ENCODE results near the gene CAPN1. TPM values are rescaled to one million over a fixed set of nuclear protein-coding genes. Genes with fewer than 3 reads are reported as not detected.
A peak's percentile ranks its signal among the peaks of the same experiment; 100 is the strongest.

Gene CAPN1
- total RNA-seq (ENCODE audit: low replicate concordance), result 225 and 505 TPM in 2 replicates
- long read RNA-seq, partial matches to known transcripts, result 51 of 203 reads
- long read RNA-seq, other reads (novel, unspliced or antisense), result 152 of 203 reads

DNA sequence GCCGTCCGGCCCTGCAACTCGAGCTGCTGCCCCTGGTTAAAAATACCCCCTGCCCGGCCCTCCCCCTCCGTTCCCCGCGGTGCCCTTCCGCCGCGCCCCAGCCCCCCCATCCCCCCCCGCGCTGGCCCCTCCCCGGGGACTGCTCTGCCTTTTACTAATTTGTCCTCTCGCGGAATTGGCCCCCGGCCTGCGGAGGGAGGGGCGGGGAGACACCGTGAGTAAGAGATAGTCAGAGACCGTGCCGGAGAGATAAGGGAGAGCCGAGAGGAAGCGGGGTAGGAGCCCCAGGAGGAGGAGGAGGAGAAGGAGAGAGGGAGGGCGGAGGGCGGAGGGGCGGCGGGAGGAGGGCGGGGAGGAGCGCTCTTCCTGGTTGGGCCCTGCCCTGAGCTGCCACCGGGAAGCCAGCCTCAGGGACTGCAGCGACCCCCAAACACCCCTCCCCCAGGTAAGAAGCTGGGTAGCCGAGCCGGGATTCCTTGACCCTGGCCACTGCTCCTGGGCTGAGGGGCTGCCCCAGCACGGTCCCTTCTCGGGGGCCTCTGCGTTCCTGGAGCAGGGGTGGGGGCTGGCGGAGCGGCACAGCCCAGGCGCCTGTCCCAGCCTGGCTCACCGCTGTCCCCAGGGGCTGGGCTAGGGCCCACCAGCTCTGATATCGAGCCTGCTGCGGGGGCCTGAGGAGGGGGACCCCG, at the start of gene CAPN1:
CAPN1 (plus strand) TSS at position 360 of the 689 bp plus-strand sequence. CDS start 774 bp downstream, outside the sequence.
- DNase-seq (ENCODE audit: extremely low spot score, unreplicated experiment), result no peak
- Mint-ChIP-seq H3K36me3 (peaks cover 8% of the 10 kb centered on the region), H3K4me3 (peak within 1 kb of the TSS; percentile 95), H3K27me3 (no peaks in the 10 kb centered on the region), H3K4me1 (ENCODE audit: unreplicated experiment) (peaks cover 11% of the 10 kb centered on the region), H3K9me3 (no peaks in the 10 kb centered on the region), H3K27ac (peak within 1 kb of the TSS; percentile 96)
- TF ChIP-seq, protein P1, sequence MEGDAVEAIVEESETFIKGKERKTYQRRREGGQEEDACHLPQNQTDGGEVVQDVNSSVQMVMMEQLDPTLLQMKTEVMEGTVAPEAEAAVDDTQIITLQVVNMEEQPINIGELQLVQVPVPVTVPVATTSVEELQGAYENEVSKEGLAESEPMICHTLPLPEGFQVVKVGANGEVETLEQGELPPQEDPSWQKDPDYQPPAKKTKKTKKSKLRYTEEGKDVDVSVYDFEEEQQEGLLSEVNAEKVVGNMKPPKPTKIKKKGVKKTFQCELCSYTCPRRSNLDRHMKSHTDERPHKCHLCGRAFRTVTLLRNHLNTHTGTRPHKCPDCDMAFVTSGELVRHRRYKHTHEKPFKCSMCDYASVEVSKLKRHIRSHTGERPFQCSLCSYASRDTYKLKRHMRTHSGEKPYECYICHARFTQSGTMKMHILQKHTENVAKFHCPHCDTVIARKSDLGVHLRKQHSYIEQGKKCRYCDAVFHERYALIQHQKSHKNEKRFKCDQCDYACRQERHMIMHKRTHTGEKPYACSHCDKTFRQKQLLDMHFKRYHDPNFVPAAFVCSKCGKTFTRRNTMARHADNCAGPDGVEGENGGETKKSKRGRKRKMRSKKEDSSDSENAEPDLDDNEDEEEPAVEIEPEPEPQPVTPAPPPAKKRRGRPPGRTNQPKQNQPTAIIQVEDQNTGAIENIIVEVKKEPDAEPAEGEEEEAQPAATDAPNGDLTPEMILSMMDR (conservative IDR thresholded peaks at IDR 0.05), result no peak

DNA sequence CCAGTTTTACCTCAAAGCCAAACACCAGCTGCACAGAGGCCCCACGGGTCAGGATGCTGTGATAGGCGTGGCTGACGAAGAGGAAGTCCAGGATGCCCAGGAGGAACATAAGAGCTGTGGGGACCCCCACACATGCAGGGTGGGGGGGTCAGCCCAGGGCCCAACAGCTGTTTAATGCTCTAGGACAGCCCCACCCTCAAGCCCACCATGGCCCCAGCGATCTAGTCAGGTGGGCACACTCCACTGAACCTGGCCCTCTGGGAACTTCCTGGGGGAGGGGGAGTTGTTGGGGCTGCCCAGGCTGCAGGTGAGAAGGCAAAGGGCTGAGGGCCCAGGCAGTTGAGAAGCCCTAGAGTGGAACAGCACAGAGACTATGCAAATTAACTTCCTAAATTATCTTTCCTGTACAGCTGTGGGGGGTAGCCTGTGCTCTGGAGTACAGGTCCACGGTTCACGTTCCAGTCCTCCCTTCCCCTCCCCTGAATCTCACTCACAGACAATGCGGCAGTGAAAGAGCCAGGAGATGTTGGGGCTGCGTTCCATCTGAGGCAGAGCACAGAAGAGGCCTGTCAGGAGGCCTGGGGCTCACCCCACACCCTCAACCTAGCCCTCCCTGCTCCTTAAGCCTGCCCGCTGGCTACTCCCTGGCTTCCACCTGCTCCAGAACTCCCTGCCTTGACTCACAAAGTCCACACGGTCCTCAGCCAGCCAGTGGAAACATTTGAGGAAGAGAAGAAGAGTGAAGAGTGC, 49.3 kb upstream of the CAPN1 start:
- Mint-ChIP-seq H3K4me1 (ENCODE audit: unreplicated experiment) (peaks cover 22% of the 10 kb centered on the region), H3K4me3 (peak overlapping the region; percentile 97), H3K27me3 (no peaks in the 10 kb centered on the region), H3K9me3 (no peaks in the 10 kb centered on the region), H3K27ac (peak overlapping the region; percentile 100), H3K36me3 (no peaks in the 10 kb centered on the region)
- TF ChIP-seq, protein P1 (conservative IDR thresholded peaks at IDR 0.05), result no peak
- no peak for DNase-seq (ENCODE audit: extremely low spot score, unreplicated experiment)

DNA sequence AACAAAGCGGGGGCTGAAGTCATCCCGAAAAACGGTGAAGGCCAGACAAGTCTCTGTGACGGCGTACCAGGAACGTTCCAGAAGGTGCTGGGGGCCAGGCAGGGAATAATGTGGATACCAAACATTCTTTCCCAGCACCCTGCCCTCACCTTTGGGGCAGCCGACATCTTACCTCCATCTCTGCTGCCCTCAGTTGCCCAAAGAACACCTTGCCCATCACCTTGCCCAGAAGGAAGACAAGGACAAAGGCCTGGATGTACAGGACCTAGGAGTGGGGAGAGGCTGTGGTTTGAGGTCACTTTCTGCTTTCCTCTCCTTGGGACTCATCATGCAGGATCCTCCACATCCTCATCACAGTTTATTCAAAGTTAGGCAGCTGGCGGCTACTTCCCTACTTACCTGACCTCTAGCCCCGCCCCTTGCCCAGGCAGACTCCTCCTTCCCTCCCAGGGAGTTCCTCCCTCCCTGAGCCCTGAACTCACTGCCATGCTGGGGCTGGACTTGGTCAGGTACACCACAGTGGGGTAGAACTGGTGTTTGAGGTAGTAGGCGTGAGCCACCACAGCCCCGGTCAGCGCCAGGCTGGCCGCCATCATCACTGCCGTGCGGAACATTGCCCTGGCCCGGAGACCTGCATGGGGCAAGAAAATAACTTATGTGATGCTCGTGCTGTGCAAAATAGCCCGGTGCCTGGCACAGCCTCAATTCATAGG, 48.6 kb upstream of the CAPN1 start:
- peak overlapping the region; percentile 100 for H3K27ac Mint-ChIP-seq
- TF ChIP-seq, protein P1 (conservative IDR thresholded peaks at IDR 0.05), result no peak
- H3K27me3 Mint-ChIP-seq, result no peaks in the 10 kb centered on the region
- no peaks in the 10 kb centered on the region for H3K36me3 Mint-ChIP-seq
- peaks cover 22% of the 10 kb centered on the region for H3K4me1 Mint-ChIP-seq (ENCODE audit: unreplicated experiment)
- no peaks in the 10 kb centered on the region for H3K9me3 Mint-ChIP-seq
- DNase-seq (ENCODE audit: extremely low spot score, unreplicated experiment), result no peak
- H3K4me3 Mint-ChIP-seq, result peak overlapping the region; percentile 97

DNA sequence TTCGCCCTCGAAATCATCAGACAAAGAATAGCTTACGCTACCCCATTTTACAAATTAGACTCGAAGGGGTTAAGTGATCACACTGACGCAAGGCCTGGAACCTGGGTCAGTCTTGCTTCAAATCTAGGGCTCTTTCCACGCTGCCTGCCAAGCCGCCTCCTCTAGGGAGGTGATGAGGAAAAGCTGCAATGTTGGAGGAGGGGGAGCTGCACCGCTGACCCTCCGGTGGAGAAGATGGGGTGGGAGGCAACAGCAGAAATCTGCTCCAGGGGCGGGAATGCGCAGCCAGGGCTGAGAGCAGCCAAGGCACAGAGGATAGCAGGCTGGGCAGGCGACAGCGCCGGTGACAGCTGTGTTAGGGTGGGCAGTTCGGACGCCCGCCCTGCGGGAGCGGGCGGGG, 48.0 kb upstream of the CAPN1 start:
- Mint-ChIP-seq H3K4me3 (peak overlapping the region; percentile 97), H3K36me3 (no peaks in the 10 kb centered on the region), H3K27me3 (no peaks in the 10 kb centered on the region), H3K4me1 (ENCODE audit: unreplicated experiment) (peaks cover 22% of the 10 kb centered on the region), H3K9me3 (no peaks in the 10 kb centered on the region), H3K27ac (peak overlapping the region; percentile 100)
- no peak for DNase-seq (ENCODE audit: extremely low spot score, unreplicated experiment)
- TF ChIP-seq, protein P1 (conservative IDR thresholded peaks at IDR 0.05), result no peak

- H3K9me3 Mint-ChIP-seq, result no peaks in the 10 kb centered on the region
- peak; percentile 90 for DNase-seq (ENCODE audit: extremely low spot score, unreplicated experiment)
- peak within 1 kb of the TSS; percentile 97 for H3K4me3 Mint-ChIP-seq
- peaks cover 22% of the 10 kb centered on the region for H3K4me1 Mint-ChIP-seq (ENCODE audit: unreplicated experiment)
- H3K27me3 Mint-ChIP-seq, result no peaks in the 10 kb centered on the region
- no peaks in the 10 kb centered on the region for H3K36me3 Mint-ChIP-seq
- TF ChIP-seq, protein P1 (conservative IDR thresholded peaks at IDR 0.05), result no peak
- H3K27ac Mint-ChIP-seq, result peak within 1 kb of the TSS; percentile 100
Observed at GRCh38 chr11:65134240-65134951, 47.3 kb upstream of the CAPN1 start, which contains the start of gene SYVN1. SYVN1 (minus strand) TSS chr11:65134519; CDS start chr11:65133601, 918 bp downstream.
